GM06990 (cell line): Measurements from ENCODE around the gene SELPLG.
A peak's percentile ranks its signal among the peaks of the same experiment; 100 is the strongest.

Experiments
- DNase-seq: peaks from one replicate; pipeline ENCODE4 v3.0.0-alpha.2; 2011; ENCODE audit not compliant: insufficient read length; ENCODE audit errors: extremely low read depth
- H3K27me3 ChIP-seq: replicated peaks from 2 replicates; pipeline ENCODE4 v1.6.0; 2011; ENCODE audit warnings: low read length; ENCODE audit not compliant: control insufficient read depth, insufficient read depth
- H3K36me3 ChIP-seq: 2 replicates; pipeline ENCODE4 v1.5.1; 2011; ENCODE audit warnings: low read length; ENCODE audit not compliant: control insufficient read depth, insufficient read depth
- H3K4me3 ChIP-seq: replicated peaks from 2 replicates; pipeline ENCODE4 v1.5.1; 2011; ENCODE audit warnings: low read depth, mild to moderate bottlenecking, control low read depth, low read length
- CTCF ChIP-seq: IDR thresholded peaks from 2 replicates; pipeline ENCODE4 v1.5.1; 2011; ENCODE audit warnings: low read length, control low read depth, mild to moderate bottlenecking, inconsistent platforms; ENCODE audit not compliant: insufficient read depth, poor library complexity, severe bottlenecking

Gene SELPLG

GRCh38 chr12:108668063-108668462 is 34.4 kb upstream of the SELPLG start:
- TF ChIP-seq CTCF = no peak
- Histone ChIP-seq H3K4me3 (no peak overlapping the region), H3K27me3 (no peaks in the 10 kb centered on the region), H3K36me3 (peaks cover 2% of the 10 kb centered on the region)
- DNase-seq = no peak

GRCh38 chr12:108667349-108667748 is 33.7 kb upstream of the SELPLG start:
- no peak for DNase-seq
- H3K36me3 ChIP-seq = peaks cover 2% of the 10 kb centered on the region
- no peak overlapping the region for H3K4me3 ChIP-seq
- H3K27me3 ChIP-seq = no peaks in the 10 kb centered on the region
- no peak for TF ChIP-seq CTCF

- DNase-seq = no peak
- H3K27me3 ChIP-seq = no peaks in the 10 kb centered on the region
- no peak overlapping the region for H3K4me3 ChIP-seq
- no peak for TF ChIP-seq CTCF
- peaks cover 4% of the 10 kb centered on the region; the same call in 1 of the 2 replicates for H3K36me3 ChIP-seq
Observed at GRCh38 chr12:108666401-108666881, 32.7 kb upstream of the SELPLG start.

- no peak for DNase-seq
- peaks cover 4% of the 10 kb centered on the region; the same call in 1 of the 2 replicates for H3K36me3 ChIP-seq
- H3K4me3 ChIP-seq = no peak overlapping the region
- TF ChIP-seq CTCF = no peak
- H3K27me3 ChIP-seq = no peaks in the 10 kb centered on the region
Observed at GRCh38 chr12:108665608-108666202, 32.0 kb upstream of the SELPLG start.

GRCh38 chr12:108664338-108665258 is 30.9 kb upstream of the SELPLG start:
- Histone ChIP-seq H3K27me3 (no peaks in the 10 kb centered on the region), H3K4me3 (peak overlapping the region; percentile 30), H3K36me3 (peaks cover 2% of the 10 kb centered on the region; the same call in 1 of the 2 replicates)
- peak; percentile 84 for TF ChIP-seq CTCF
- DNase-seq = peak; percentile 65
